ENCODE data around the gene ELFN1.

The ELFN1 gene

GRCh38 chr7:1700536-1701333 is 30.7 kb downstream of the ELFN1 start:
- TF ChIP-seq CTCF (IDR thresholded peaks at IDR 0.05; ENCODE audit: extremely low read depth, missing control alignments), result no peak
- no peak for DNase-seq (ENCODE audit: low spot score)

- no peak for DNase-seq (ENCODE audit: low spot score)
- no peak for TF ChIP-seq CTCF (IDR thresholded peaks at IDR 0.05; ENCODE audit: extremely low read depth, missing control alignments)
These were observed 32.6 kb downstream of the ELFN1 start for GRCh38 chr7:1702652-1703051.

GRCh38 chr7:1703441-1703840 is 33.4 kb downstream of the ELFN1 start:
- no peak for TF ChIP-seq CTCF (IDR thresholded peaks at IDR 0.05; ENCODE audit: extremely low read depth, missing control alignments)
- DNase-seq (ENCODE audit: low spot score), result no peak

GRCh38 chr7:1703871-1704810 is 34.1 kb downstream of the ELFN1 start:
- no peak for TF ChIP-seq CTCF (IDR thresholded peaks at IDR 0.05; ENCODE audit: extremely low read depth, missing control alignments)
- no peak for DNase-seq (ENCODE audit: low spot score)

- no peak for TF ChIP-seq CTCF (IDR thresholded peaks at IDR 0.05; ENCODE audit: extremely low read depth, missing control alignments)
- DNase-seq (ENCODE audit: low spot score), result no peak
These were observed 35.0 kb downstream of the ELFN1 start for GRCh38 chr7:1704811-1705738.

- no peak for TF ChIP-seq CTCF (IDR thresholded peaks at IDR 0.05; ENCODE audit: extremely low read depth, missing control alignments)
- no peak for DNase-seq (ENCODE audit: low spot score)
These were observed 35.8 kb downstream of the ELFN1 start for GRCh38 chr7:1705856-1706255.
